Non-pigmented ciliary epithelial cell (primary cell): ENCODE data around the gene POLR2B.
"Not testable (repeated sequence)": the region's sequence is repeated elsewhere in the genome, so short reads cannot be mapped to it uniquely, and the experiment has no call there.

Experiments used
- DNase-seq: peaks from one replicate; pipeline ENCODE4 v3.0.0-alpha.2; 2010; ENCODE audit warnings: low read depth

POLR2B gene

DNA sequence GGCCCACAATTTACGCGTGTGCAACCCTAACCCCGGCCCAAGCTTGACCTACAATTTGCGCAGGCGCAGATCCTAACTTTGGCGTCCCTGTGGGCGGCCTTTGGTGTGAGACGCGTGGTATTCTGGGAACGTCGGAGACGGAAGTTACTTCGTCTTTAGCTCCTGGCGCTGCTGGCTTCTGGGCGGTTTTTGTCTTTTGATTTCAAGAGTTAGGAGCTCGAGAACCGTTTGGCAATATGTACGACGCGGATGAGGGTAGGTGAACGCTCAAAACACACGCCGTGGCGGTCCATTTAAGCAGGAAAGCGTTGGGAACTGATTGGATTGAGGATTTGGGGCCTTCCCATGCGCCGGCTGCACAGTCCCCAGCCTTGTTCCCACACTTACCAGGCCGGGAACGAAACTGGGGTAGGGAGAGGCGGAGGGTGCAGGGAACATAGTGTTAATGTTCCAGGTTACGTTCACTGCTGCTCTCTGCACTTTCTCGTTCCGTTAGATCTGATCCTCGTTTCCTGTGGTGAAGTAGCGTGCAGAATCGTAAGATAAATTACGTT lies at the start of gene POLR2B:
POLR2B (plus strand) TSS at position 147 of the 554 bp plus-strand sequence; CDS start at position 237, 90 bp downstream.
- DNase-seq, result no peak

GRCh38 chr4:56930638-56931037 lies 48.1 kb upstream of the POLR2B start:
- no peak for DNase-seq

DNA sequence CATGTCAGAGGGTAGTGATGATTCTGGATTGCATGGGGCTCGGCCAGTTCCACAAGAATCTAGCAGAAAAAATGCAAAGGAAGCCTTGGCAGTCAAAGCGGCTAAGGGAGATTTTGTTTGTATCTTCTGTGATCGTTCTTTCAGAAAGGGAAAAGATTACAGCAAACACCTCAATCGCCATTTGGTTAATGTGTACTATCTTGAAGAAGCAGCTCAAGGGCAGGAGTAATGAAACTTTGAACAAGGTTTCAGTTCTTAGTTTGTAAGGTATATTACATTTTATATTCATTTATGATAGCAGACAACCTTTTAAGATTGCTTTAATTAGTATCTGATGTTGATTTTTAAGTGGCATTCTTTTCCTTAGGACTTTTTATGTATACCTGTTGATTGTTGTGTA lies 46.8 kb upstream of the POLR2B start:
- no peak for DNase-seq

GRCh38 chr4:56937262-56937661 lies 41.4 kb upstream of the POLR2B start:
- peak; percentile 87 for DNase-seq

GRCh38 chr4:56939826-56940225 lies 38.9 kb upstream of the POLR2B start:
- not testable (repeated sequence) for DNase-seq

DNA sequence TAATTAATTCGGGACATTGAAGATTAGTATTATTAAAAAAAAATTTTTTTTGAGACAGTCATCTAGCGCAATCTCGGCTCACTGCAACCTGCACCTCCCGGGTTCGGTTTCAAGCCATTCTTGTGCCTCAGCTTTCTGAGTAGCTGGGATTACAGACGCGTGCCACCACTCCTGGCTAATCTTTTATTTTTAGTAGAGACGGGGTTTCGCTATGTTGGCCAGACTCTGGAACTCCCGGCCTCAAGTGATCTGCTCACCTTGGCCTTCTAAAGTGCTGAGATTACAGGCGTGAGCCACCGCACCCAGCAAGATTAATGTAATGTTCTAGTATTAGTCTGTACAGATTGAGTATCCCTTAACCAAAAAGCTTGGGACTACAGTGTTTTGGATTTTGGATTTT lies 38.3 kb upstream of the POLR2B start:
- no peak for DNase-seq

DNA sequence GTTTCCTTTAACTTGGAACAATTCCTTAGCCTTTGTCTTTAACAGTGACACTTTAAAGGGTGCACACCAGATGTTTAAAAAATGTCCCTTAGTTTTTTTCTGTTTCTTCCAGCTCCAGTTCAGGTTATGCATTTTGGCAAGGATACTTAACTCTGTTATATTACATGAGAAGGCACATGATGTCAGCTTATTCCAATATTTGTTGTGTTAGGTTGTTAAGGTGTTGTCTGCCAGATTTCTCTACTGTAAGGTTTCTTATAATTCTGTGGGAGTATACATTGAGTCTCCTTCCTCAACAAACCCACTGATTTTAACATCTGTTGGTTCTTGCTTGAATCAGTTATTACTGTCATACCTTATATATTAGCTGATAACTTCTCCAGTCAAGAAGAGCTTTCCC lies 37.7 kb upstream of the POLR2B start:
- DNase-seq, result no peak

GRCh38 chr4:56941403-56941802 lies 37.3 kb upstream of the POLR2B start:
- no peak for DNase-seq

- DNase-seq, result no peak
These were observed 24.8 kb upstream of the POLR2B start for GRCh38 chr4:56953680-56954520.

DNA sequence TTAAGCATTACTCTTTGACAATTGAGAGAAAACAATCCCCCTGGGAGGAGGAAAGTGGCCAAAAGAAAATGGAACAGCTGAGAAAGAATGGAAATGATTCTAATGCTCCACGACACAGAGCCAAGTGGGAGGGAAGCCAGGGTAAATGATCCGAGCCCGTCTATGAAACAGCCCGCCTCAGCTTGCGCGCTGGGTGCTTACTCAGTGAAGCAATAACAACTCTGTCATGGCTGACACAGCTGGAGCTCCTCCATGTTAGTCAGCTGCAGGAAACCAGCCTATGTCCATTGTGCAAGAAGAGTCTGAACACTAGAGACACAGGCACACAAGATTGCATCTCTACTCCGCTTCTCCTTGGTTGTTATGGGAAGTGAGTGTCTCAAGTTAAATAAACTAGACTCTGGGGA lies 20.6 kb upstream of the POLR2B start:
- peak; percentile 91 for DNase-seq

GRCh38 chr4:56959100-56959499 lies 19.6 kb upstream of the POLR2B start:
- no peak for DNase-seq

DNA sequence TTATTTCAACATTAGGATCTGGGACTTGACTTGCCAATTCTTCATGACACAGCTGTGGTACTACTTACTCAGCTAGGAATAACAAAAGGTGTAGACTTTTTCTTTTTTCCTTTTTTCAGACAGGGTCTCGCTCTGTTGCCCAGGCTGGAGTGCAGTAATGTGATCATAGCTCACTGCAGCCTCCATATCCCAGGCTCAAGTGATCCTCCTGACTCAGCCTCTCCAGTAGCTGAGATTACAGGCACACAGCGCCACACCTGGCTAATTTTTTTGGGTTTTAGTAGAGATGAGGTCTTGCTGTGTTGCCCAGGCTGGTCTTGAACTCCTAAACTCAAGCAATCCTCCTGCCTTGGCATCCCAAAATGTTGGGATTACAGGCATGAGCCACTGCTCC lies 17.6 kb upstream of the POLR2B start:
- no peak for DNase-seq

DNA sequence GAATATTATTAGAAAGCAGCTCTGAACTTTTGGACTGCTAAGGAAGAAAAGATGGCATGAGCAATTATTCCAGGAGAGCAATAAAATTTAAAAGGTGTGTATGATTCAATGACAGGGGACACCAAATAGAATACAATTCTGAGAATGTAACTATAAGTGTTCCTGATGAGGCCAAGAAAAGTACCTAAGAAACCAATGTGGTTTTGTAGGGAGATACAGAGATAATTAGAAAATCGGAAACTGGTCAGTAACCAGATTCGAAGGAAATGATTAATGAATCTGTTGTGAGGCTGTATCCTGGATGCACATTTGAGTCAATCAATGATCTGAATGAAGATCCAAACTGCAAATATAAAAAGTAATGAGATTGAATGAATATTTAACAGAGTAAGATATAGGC lies 7.3 kb upstream of the POLR2B start:
- no peak for DNase-seq

DNA sequence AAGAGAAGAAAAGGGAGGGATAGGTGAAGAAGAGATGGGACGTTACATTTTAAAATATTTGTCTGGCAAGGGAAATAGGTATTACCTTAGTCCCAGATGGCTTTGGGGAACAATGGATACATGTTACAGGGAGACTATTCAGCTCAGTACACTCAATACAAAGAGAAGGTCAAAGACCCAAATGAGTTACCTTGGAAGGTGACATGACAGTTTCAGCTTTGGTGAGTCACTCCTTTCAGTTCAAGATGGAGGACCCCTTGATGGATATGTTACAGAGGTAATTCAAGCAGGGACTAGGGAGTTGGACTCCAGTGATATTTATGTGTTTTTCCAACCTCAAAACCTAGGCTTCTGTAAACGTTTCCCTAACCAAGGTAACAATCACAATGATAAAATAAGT lies 6.3 kb upstream of the POLR2B start:
- no peak for DNase-seq

- DNase-seq, result no peak
These were observed 5.9 kb upstream of the POLR2B start for GRCh38 chr4:56972809-56973208.

GRCh38 chr4:56973336-56973735 lies 5.4 kb upstream of the POLR2B start:
- DNase-seq, result no peak

DNA sequence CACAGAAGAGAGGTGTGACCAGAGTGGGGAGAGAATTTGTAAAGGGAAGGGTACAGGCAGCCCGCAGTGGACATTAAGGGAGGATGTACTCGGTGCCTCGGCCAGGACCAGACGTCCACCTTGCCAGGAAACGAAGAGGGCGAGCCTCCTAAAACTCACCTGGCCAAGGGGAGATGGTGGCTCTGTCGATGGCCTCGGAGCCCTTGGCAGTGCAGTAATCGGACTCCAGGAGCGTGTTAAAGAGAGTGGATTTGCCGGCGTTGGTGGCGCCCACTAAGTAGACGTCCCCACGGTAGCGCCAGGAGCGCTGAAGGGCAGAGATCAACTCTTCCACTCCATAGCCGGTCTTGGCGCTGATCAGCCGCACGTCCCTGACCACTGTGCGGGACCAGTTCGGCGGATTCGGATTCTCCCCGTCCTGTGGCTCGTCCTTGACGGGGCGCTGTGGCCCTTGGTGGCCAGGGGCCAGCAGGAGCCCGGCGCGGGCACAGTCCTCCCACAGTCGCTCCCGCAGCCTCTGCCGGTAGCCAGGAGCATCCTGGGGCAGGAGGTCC lies 2.3 kb upstream of the POLR2B start:
- no peak for DNase-seq

DNA sequence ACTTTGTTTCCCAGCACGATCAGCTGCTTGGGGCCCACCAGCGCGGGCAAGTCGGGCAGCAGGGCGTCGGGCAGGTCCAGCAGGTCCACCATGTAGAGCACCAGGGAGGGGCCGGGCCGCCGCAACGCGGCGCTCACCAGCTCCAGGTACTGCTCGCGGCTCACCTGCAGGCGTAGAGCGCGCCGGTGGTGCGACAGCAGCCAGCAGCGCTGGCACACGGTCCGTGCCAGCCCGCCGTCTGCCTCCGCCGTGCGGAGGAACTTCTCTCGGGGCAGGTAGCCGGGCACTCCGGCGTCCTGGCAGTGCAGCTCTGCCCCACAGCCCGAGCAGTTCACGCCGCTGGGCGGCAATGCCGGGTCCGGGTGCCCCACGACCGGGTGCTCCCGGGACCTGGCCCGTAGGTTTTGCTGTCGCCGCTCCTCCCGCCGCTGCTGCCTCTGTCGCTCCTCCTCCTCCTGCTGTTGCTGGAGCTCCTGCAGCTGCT lies 1.8 kb upstream of the POLR2B start:
- DNase-seq, result no peak

DNA sequence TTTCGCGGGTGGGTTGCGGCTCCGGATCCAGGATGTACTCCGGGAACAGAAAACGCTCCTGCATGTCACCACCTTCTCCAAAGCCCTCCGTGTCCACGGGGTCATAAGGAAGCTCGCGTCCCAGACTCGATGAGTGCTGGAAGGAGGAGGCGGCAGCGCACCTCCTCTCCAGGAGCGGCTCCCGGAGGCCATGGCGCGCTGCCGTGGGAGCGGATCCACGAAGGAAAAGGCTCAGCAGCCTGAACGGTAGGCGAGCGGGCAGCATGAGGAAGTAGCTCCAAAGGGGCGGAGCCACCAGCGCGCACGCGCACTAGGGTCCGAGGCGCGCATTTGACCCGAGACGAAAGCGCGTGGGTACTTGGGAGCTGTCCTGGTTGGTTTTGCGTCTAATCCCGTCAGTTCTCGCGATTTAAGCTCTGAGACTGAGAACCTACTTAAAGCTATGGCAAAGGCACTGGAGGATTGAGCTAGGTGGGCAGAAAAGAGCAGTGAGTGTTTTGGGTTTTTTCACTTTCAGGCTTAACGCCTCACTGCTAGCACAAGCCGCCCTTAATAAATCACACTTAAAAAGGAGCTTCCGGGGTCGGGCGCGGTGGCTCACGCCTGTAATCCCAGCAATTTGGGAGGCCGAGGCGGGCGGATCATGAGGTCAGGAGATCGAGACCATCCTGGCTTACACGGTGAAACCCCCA lies 1.2 kb upstream of the POLR2B start, which contains the start of gene NOA1:
NOA1 (minus strand) TSS at position 286 of the 692 bp plus-strand sequence; CDS start at position 265, 21 bp downstream.
- peak; percentile 99 for DNase-seq

DNA sequence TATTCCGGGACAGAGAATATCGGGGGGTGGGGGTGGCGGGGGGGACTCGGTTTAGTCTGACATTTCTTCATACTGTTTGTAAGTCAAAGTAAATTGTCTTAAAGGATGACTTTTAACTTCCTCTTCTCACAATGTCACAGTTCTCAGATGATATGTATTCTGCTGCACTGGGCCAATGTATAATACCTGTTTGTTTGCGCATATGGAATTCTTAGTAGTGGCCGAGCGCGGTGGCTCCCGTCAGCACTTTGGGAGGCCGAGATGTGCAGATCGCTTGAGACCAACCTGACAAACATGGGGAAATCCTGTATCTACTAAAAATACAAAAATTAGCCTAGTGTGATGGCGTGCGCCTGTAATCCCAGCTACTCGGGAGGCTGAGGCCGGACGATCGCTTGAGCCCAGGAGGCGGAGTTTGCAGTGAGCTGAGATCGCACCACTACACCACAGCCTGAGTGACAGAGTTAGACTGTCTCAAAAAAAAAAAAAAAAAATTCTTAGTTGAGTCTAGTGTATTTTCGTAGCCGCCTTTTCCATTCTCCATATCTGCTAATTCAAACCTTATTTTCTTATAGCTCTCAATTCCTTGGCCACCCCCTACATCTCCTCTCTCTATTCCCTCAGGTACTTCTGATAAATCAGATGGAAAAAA lies 851 bp downstream of the POLR2B start:
- no peak for DNase-seq

DNA sequence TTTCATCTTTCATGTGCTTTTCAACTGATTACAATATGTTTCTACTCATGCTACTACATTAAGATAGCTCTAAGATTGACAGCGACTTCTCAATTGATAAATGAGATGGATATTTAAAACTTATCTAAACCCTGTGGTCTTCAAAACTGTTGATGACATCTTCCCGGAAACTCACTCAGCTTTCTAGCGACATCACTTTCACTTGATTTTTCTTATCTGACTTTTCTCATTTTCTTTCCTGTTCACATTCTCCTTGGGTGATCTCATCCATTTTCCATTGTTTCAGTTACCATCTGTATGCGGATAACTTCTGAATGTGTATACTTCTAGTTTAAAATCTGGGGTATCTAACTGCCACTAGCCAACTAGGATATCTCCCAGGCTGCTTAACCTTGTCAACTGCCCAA lies 3.1 kb downstream of the POLR2B start:
- no peak for DNase-seq

- DNase-seq, result no peak
These were observed 7.5 kb downstream of the POLR2B start for GRCh38 chr4:56986192-56986591.
